NCI-H2029 treated with DMSO at 0.1 percent for 48 hours (cell line): ENCODE results near the gene ETS1.

Experiments used
- DNase-seq: peaks from one replicate; lab custom pipeline; 2025; lab: John Stamatoyannopoulos, UW

ETS1 gene

GRCh38 chr11:128480665-128481064 is 106.7 kb downstream of the ETS1 start:
- DNase-seq, result no peak

GRCh38 chr11:128480066-128480465 is 107.3 kb downstream of the ETS1 start:
- DNase-seq, result no peak

- no peak for DNase-seq
Measured at GRCh38 chr11:128479144-128479543, 108.2 kb downstream of the ETS1 start.

- DNase-seq, result no peak
Measured at GRCh38 chr11:128478305-128478704, 109.1 kb downstream of the ETS1 start.

- DNase-seq, result no peak
Measured at GRCh38 chr11:128477811-128478210, 109.5 kb downstream of the ETS1 start.

- no peak for DNase-seq
Measured at GRCh38 chr11:128477278-128477677, 110.1 kb downstream of the ETS1 start.

GRCh38 chr11:128476729-128477128 is 110.6 kb downstream of the ETS1 start:
- DNase-seq, result no peak

GRCh38 chr11:128476049-128476448 is 111.3 kb downstream of the ETS1 start:
- DNase-seq, result no peak

GRCh38 chr11:128474036-128474874 is 113.1 kb downstream of the ETS1 start:
- DNase-seq, result no peak

- DNase-seq, result no peak
Measured at GRCh38 chr11:128473636-128474035, 113.7 kb downstream of the ETS1 start.

- DNase-seq, result no peak
Measured at GRCh38 chr11:128472128-128473089, 114.9 kb downstream of the ETS1 start.

- DNase-seq, result no peak
Measured at GRCh38 chr11:128471138-128471661, 116.2 kb downstream of the ETS1 start.

GRCh38 chr11:128470081-128470480 is 117.3 kb downstream of the ETS1 start:
- DNase-seq, result no peak

GRCh38 chr11:128469220-128469619 is 118.1 kb downstream of the ETS1 start:
- DNase-seq, result no peak

- no peak for DNase-seq
Measured at GRCh38 chr11:128468111-128468510, 119.2 kb downstream of the ETS1 start.

- DNase-seq, result no peak
Measured at GRCh38 chr11:128467610-128468041, 119.7 kb downstream of the ETS1 start.

- no peak for DNase-seq
Measured at GRCh38 chr11:128467041-128467440, 120.3 kb downstream of the ETS1 start.

- DNase-seq, result no peak
Measured at GRCh38 chr11:128465946-128466705, 121.2 kb downstream of the ETS1 start.

- DNase-seq, result no peak
Measured at GRCh38 chr11:128465531-128465930, 121.8 kb downstream of the ETS1 start.

GRCh38 chr11:128464878-128465450 is 122.4 kb downstream of the ETS1 start:
- no peak for DNase-seq

GRCh38 chr11:128463979-128464378 is 123.4 kb downstream of the ETS1 start:
- DNase-seq, result no peak
